Colonic mucosa (tissue), 4 donors: Measurements from ENCODE around the gene TEX22. TPM values are rescaled to one million over a fixed set of nuclear protein-coding genes. Genes with fewer than 3 reads are reported as not detected.

Experiments used
- DNase-seq: peaks from one replicate; pipeline ENCODE4 v3.0.0-alpha.2; 2020
- H3K27ac ChIP-seq: fragments of 200-600 bp; one replicate; pipeline ENCODE4 v1.8.0; 2021
- H3K27me3 ChIP-seq: fragments of 200-600 bp; one replicate; pipeline ENCODE4 v1.8.0; 2021
- H3K36me3 ChIP-seq: fragments of 200-600 bp; one replicate; pipeline ENCODE4 v1.8.0; 2021
- H3K4me1 ChIP-seq: fragments of 200-600 bp; one replicate; pipeline ENCODE4 v1.8.0; 2021; ENCODE audit warnings: mild to moderate bottlenecking
- H3K4me3 ChIP-seq: fragments of 200-600 bp; one replicate; pipeline ENCODE4 v1.8.0; 2021
- H3K9ac ChIP-seq, 2 donors: one replicate each; pipeline ENCODE4 v1.7.0; 2013; ENCODE audit warnings: control low read depth in 2 of 2, low read depth in 2 of 2, low read length in 2 of 2
- H3K9me3 ChIP-seq: fragments of 200-600 bp; one replicate; pipeline ENCODE4 v1.8.0; 2021
- intact Hi-C: fragments of 100-400 bp; cut with DNase I; formaldehyde crosslinking; loops from one replicate; pipeline ENCODE4 v1.14.1; 2022
- total RNA-seq, 2 donors: library from RNA; stranded (reverse); fragmentation: NEBNext Ultra II Directional in 1 of 2; extraction: Animal tissue kit (Norgen Biotek cat#: 25700) in 1 of 2; gene quantifications; one replicate each; pipeline ENCODE4 v1.2.1, GENCODE V29; 2021
- TF ChIP-seq, protein P1 (sequence below): fragments of 200-600 bp; IDR thresholded peaks from one replicate; pipeline ENCODE4 v1.8.0; 2022; ENCODE audit warnings: antibody characterized with exemption, mild to moderate bottlenecking
- donor health status: healthy.
- donor health status: DM: no; HTN: no; CAD: no.
- donor health status: DM: no; HTN: no; CAD: no.

Gene TEX22
- total RNA-seq, 2 donors from 2014 or later = 1.4 to 2.4 TPM

DNA sequence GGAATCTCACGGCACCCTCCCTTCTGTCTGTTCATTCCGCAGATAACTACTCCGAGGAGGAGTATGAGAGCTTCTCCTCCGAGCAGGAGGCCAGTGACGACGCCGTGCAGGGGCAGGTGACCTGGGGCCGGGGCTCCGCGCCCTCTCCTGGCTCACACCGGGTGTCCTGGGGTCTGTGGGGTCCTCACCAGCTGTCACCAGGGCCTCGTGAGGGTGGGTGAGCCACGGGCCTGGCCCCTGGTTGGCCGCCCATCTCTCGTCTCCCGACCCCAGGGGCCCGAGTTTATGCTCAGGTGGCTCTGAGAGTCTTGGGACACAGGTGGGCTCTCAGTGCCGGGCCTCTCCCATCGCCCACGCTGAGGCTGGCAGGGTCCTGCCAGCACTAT, 30.3 kb upstream of the TEX22 start:
- Histone ChIP-seq H3K4me3 (no peak overlapping the region), H3K27ac (no peak overlapping the region), H3K36me3 (no peaks in the 10 kb centered on the region), H3K27me3 (no peaks in the 10 kb centered on the region), H3K9me3 (no peaks in the 10 kb centered on the region), H3K4me1 (no peaks in the 10 kb centered on the region), H3K9ac (no peak overlapping the region)
- TF ChIP-seq, protein P1, sequence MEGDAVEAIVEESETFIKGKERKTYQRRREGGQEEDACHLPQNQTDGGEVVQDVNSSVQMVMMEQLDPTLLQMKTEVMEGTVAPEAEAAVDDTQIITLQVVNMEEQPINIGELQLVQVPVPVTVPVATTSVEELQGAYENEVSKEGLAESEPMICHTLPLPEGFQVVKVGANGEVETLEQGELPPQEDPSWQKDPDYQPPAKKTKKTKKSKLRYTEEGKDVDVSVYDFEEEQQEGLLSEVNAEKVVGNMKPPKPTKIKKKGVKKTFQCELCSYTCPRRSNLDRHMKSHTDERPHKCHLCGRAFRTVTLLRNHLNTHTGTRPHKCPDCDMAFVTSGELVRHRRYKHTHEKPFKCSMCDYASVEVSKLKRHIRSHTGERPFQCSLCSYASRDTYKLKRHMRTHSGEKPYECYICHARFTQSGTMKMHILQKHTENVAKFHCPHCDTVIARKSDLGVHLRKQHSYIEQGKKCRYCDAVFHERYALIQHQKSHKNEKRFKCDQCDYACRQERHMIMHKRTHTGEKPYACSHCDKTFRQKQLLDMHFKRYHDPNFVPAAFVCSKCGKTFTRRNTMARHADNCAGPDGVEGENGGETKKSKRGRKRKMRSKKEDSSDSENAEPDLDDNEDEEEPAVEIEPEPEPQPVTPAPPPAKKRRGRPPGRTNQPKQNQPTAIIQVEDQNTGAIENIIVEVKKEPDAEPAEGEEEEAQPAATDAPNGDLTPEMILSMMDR = no peak
- intact Hi-C loops = no loop called here
- no peak for DNase-seq

DNA sequence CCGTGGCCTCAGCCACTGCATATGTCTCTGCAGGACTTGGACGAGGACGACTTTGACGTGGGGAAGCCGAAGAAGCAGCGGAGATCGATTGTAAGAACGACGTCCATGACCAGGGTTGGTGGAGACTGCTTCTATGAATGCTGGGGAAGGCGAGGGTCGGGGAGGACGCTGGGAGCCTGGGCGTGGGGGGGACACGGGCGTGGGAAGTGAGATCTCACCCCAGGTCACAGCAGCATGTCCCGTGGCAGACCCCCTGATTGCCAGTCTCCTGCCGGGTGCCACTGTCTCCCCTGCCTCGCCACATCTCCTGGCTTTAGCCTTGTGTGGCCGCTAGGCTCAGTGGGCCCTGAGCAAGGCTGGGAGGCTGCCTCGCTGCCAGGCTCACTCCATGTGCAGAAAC, 29.9 kb upstream of the TEX22 start:
- H3K9me3 ChIP-seq = no peaks in the 10 kb centered on the region
- no peaks in the 10 kb centered on the region for H3K36me3 ChIP-seq
- intact Hi-C loops = no loop called here
- TF ChIP-seq, protein P1 = no peak
- H3K9ac ChIP-seq = no peak overlapping the region
- H3K4me3 ChIP-seq = no peak overlapping the region
- no peak for DNase-seq
- no peaks in the 10 kb centered on the region for H3K27me3 ChIP-seq
- H3K27ac ChIP-seq = no peak overlapping the region
- no peaks in the 10 kb centered on the region for H3K4me1 ChIP-seq

DNA sequence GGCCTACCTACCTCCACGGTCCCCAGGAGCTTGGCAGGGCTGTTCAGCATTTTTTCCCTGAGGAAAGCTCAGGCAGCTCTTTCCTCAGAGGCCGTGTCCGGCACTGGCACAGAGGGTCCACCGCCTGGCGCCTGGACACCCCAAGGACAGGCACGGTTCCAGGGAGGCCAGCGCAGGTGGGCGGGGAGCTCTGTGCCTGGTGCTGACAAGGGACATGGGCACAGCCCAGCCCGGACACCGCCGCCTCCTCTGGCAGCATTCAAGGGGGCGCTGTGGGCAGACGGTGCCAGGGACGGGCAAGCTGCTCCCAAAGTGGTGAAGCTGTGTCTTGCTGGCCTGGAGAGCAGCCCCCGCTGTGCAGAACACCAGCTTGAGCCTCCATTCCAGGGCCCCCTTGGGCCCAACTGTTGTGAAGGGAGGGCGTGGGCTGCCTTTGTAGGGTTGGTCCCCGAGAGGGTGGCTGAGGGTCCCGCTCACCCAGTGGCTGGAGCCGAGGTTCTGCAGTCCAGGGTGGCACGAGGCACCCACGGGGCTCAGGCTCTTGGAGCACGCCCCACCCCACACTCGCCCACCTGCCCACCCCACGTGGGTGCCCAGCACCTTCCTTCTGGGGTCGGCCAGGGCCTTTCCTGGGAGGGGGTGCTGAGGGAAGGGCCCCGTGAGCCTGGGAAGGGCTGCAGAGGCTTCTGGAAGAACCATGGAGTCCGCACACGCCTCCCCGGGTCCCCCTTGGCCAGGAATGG, 29.3 kb upstream of the TEX22 start:
- Histone ChIP-seq H3K36me3 (no peaks in the 10 kb centered on the region), H3K9ac (no peak overlapping the region), H3K4me1 (no peaks in the 10 kb centered on the region), H3K27ac (no peak overlapping the region), H3K27me3 (no peaks in the 10 kb centered on the region), H3K4me3 (no peak overlapping the region), H3K9me3 (no peaks in the 10 kb centered on the region)
- TF ChIP-seq, protein P1 = no peak
- intact Hi-C loops = no loop called here
- no peak for DNase-seq

DNA sequence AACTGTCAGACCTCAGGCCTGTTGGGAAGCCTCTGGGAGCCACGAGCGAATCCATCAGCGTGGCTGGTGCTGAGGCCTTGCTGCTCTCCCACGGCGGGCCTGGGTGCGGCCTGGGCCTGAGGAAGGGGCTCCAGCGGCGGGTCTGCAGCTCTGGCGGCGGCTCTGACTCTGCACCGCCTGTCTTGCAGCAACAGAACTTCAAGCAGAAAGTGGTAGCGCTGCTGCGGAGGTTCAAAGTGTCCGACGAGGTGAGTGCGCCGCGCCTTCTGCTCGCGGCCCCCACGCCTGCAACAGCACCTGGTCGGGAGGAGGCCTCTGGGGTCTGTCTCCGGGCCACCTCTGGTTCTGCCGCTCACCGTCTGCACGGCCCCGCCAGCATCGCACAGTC, 28.7 kb upstream of the TEX22 start:
- no peaks in the 10 kb centered on the region for H3K9me3 ChIP-seq
- H3K4me3 ChIP-seq = no peak overlapping the region
- DNase-seq = no peak
- no peaks in the 10 kb centered on the region for H3K4me1 ChIP-seq
- H3K27me3 ChIP-seq = no peaks in the 10 kb centered on the region
- TF ChIP-seq, protein P1 = no peak
- intact Hi-C loops = loop anchor here (5.0 kb wide), 3 partner anchors 78 to 158 kb away; partner anchors contain the start of genes CRIP1 and TMEM121
- no peaks in the 10 kb centered on the region for H3K36me3 ChIP-seq
- no peak overlapping the region for H3K27ac ChIP-seq
- H3K9ac ChIP-seq = no peak overlapping the region

DNA sequence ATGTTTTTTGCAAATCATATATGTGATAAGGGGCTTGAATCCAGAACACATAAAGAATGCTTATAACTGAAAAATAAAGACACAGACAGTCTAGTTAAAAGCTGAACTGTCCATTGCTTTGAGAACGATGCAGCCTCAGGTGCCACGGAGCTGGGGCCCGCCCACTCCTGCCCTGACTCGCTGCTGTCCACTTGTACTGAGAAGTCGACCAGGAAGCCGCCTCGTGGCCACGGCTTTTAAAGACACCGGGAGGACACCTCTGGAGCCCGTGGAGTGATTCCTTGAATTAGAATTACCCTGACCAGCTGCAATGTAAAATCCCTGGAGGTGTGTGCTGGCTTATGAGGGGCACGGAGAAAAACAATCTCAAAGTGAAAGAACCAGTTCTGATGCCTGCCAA, 23.9 kb upstream of the TEX22 start:
- TF ChIP-seq, protein P1 = no peak
- no peak overlapping the region for H3K9ac ChIP-seq
- H3K9me3 ChIP-seq = no peaks in the 10 kb centered on the region
- no peak overlapping the region for H3K4me3 ChIP-seq
- no peak for DNase-seq
- no peaks in the 10 kb centered on the region for H3K4me1 ChIP-seq
- H3K27ac ChIP-seq = no peak overlapping the region
- intact Hi-C loops = loop anchor here (5.0 kb wide), 3 partner anchors 73 to 153 kb away; partner anchors contain the start of genes CRIP1 and TMEM121
- H3K27me3 ChIP-seq = no peaks in the 10 kb centered on the region
- no peaks in the 10 kb centered on the region for H3K36me3 ChIP-seq
